Upper lobe of right lung (tissue), 1 donor: ENCODE measurements around the gene DNAJB14. TPM values are rescaled to one million over a fixed set of nuclear protein-coding genes. Genes with fewer than 3 reads are reported as not detected.

ENCODE experiments used
- ATAC-seq: fragments of 200-7000 bp; cut with Tn5 transposase; one replicate; pipeline ENCODE4 v1.9.1; 2020; ENCODE audit warnings: mild to moderate bottlenecking, moderate library complexity
- DNase-seq: peaks from one replicate; pipeline ENCODE4 v3.0.0-alpha.2; 2020
- H3K27ac ChIP-seq: fragments of 200-600 bp; one replicate; pipeline ENCODE4 v1.8.0; 2022
- H3K27me3 ChIP-seq: fragments of 200-600 bp; one replicate; pipeline ENCODE4 v1.8.0; 2022; ENCODE audit warnings: mild to moderate bottlenecking
- H3K36me3 ChIP-seq: fragments of 200-600 bp; one replicate; pipeline ENCODE4 v1.8.0; 2022
- H3K4me1 ChIP-seq: fragments of 200-600 bp; one replicate; pipeline ENCODE4 v1.8.0; 2022
- H3K4me3 ChIP-seq: fragments of 200-600 bp; one replicate; pipeline ENCODE4 v1.8.0; 2022; ENCODE audit warnings: mild to moderate bottlenecking
- H3K9me3 ChIP-seq: fragments of 200-600 bp; one replicate; pipeline ENCODE4 v1.8.0; 2022
- intact Hi-C: fragments of 100-400 bp; cut with DNase I; formaldehyde crosslinking; loops from one replicate; pipeline ENCODE4 v1.11.0; 2022
- total RNA-seq: library from RNA; stranded (reverse); fragmentation: NEBNext Ultra II Directional; extraction: Animal tissue kit (Norgen Biotek cat#: 25700); gene quantifications from one replicate; pipeline ENCODE4 v1.2.1, GENCODE V29; 2021
- TF ChIP-seq, protein P1 (sequence below): fragments of 200-600 bp; IDR thresholded peaks from one replicate; pipeline ENCODE4 v1.8.0; 2022; ENCODE audit warnings: antibody characterized with exemption
- donor health status: DM: no; HTN: yes; CAD: no; lungs with severe emphysema.

DNAJB14 gene
- total RNA-seq, 1 donor from 2014 or later: 61.7 TPM

DNA sequence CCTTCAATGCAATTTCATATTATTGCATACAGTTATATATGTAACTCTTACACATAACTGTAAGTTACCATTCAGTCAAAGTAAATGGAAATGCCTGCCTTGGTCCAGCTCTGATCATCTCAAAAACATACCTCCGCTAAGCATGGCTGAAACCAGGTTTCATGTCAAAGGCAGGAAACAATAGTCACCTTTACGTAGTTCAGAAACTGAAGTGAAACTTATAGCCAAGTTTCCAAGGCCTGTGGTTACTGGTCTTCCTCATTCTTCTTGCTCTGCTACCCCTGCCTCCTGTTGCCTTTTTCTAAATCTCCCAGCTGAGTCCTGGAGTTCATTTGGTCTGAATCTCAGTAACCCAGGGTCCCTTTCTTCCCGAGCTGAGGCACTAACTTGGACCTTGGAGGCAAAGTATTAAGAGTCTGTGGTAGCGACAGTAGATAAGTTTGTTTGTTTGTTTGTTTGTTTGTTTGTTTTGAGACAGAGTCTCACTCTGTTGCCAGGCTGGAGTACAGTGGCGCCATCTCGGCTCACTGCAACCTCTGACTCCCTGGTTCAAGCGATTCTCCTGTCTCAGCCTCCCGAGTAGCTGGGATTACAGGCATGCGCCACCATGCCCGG lies 98.9 kb downstream of the DNAJB14 start:
- TF ChIP-seq, protein P1, sequence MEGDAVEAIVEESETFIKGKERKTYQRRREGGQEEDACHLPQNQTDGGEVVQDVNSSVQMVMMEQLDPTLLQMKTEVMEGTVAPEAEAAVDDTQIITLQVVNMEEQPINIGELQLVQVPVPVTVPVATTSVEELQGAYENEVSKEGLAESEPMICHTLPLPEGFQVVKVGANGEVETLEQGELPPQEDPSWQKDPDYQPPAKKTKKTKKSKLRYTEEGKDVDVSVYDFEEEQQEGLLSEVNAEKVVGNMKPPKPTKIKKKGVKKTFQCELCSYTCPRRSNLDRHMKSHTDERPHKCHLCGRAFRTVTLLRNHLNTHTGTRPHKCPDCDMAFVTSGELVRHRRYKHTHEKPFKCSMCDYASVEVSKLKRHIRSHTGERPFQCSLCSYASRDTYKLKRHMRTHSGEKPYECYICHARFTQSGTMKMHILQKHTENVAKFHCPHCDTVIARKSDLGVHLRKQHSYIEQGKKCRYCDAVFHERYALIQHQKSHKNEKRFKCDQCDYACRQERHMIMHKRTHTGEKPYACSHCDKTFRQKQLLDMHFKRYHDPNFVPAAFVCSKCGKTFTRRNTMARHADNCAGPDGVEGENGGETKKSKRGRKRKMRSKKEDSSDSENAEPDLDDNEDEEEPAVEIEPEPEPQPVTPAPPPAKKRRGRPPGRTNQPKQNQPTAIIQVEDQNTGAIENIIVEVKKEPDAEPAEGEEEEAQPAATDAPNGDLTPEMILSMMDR: no peak
- H3K27ac ChIP-seq: no peak overlapping the region

DNA sequence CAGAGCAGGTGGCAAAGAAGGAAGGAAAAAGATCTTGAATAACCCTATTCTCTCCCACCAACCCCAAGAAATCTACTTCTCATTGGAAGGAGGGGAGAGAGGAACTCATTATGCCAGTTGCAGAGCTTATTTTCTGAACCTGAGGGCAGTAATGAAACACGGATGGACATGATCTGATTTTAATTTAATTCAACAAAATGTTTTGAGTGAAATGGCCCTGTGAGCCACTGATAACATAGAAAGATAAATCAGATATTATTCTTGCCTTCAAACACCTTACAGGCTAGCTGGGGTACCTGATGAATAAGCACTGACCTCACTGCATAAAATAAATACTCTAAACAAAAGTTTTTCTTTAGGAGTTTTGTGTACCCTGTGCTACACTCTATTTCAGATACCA lies 99.5 kb downstream of the DNAJB14 start:
- no peak overlapping the region for H3K4me3 ChIP-seq
- no peak overlapping the region for H3K27ac ChIP-seq
- intact Hi-C loops: no loop called here
- H3K36me3 ChIP-seq: no peaks in the 10 kb centered on the region
- DNase-seq: no peak
- no peaks in the 10 kb centered on the region for H3K4me1 ChIP-seq
- no peak for ATAC-seq
- TF ChIP-seq, protein P1: no peak
- no peaks in the 10 kb centered on the region for H3K27me3 ChIP-seq
- no peaks in the 10 kb centered on the region for H3K9me3 ChIP-seq

More for the DNA sequence above, 98.9 kb downstream of the DNAJB14 start:
- Histone ChIP-seq H3K4me1 (no peaks in the 10 kb centered on the region), H3K36me3 (no peaks in the 10 kb centered on the region), H3K27me3 (no peaks in the 10 kb centered on the region), H3K9me3 (no peaks in the 10 kb centered on the region), H3K4me3 (no peak overlapping the region)
- peak; percentile 65 for ATAC-seq
- DNase-seq: no peak
- intact Hi-C loops: no loop called here

Other genes starting within 250 kb of the DNAJB14 start
- 8.9 TPM for gene DAPP1, start 129.8 kb downstream of the DNAJB14 start, total RNA-seq
- gene LAMTOR3, start 52.2 kb downstream of the DNAJB14 start, total RNA-seq: 43.5 TPM
- gene H2AZ1, start 3.7 kb upstream of the DNAJB14 start, total RNA-seq: 132 TPM
- gene DDIT4L, start 243.8 kb upstream of the DNAJB14 start, total RNA-seq: 0.98 TPM